ENCODE measurements around the gene GRB14. TPM values are rescaled to one million over a fixed set of nuclear protein-coding genes. Genes with fewer than 3 reads are reported as not detected.
A peak's percentile ranks its signal among the peaks of the same experiment; 100 is the strongest.

Gene GRB14
- total RNA-seq, result 6.4 and 7.8 TPM in 2 replicates
- 10.9 and 12.9 TPM in 2 replicates for polyA plus RNA-seq

DNA sequence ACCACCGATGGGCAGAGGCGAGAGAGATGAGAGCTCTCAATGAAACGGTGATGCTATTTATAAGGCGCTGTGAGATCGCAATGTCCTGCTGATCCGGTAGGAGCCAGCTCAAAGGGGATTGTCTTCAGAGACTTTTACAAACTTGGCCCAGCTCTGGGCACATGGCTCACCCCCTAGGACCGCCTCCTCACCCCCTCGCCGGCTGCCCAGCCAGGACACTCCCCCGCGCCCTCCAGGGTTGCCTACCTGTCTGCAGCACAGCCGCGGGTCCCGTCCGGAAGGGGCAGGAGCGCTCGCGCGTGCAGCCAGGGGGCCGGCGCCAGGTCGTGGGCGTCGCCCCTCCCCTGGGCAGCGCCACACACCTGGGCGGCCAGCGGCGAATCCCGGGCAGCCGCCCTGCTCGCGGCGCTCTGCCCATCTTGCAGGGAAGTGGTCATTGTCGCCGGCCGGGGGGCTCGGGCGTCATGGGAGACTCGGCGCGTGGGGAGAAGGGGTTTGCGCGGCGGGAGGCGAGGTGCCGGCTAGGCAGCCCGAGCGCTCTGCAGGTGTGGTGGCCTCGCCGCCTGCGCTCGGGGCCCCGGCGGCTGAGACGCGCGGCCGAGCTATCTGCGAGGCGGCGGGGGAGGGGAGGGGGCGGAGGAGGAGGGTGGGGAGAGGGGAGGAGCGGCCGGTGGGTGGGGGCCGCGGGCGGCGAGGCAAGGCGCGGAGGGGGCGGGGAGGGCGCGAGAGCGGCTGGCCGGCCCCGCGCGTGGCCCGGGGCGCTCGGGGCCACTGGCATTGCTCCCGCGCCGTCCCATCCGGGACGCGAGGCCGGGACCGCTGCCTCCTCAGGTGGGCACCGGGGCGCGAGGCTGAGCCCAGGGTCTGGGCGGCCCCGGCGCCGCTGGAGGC, at the start of gene GRB14:
TSS of gene GRB14 (minus strand) at position 610 of the 891 bp plus-strand sequence. CDS start at position 437, 173 bp downstream.
- no peaks in the 10 kb centered on the region for H3K36me3 ChIP-seq
- peak; percentile 39 to 66 for DNase-seq (ENCODE audit: low read depth in 1 of 2, low spot score in 1 of 2)
- TF ChIP-seq, protein P1, sequence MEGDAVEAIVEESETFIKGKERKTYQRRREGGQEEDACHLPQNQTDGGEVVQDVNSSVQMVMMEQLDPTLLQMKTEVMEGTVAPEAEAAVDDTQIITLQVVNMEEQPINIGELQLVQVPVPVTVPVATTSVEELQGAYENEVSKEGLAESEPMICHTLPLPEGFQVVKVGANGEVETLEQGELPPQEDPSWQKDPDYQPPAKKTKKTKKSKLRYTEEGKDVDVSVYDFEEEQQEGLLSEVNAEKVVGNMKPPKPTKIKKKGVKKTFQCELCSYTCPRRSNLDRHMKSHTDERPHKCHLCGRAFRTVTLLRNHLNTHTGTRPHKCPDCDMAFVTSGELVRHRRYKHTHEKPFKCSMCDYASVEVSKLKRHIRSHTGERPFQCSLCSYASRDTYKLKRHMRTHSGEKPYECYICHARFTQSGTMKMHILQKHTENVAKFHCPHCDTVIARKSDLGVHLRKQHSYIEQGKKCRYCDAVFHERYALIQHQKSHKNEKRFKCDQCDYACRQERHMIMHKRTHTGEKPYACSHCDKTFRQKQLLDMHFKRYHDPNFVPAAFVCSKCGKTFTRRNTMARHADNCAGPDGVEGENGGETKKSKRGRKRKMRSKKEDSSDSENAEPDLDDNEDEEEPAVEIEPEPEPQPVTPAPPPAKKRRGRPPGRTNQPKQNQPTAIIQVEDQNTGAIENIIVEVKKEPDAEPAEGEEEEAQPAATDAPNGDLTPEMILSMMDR (IDR thresholded peaks at IDR 0.05; ENCODE audit: low read depth, low read length), result no peak
- H3K27me3 ChIP-seq, result no peaks in the 10 kb centered on the region
- H3K4me1 ChIP-seq (ENCODE audit: low read depth), result peaks cover 4% of the 10 kb centered on the region
- H3K4me3 ChIP-seq, result peak within 1 kb of the TSS; percentile 89
- H3K27ac ChIP-seq, result no peak within 1 kb of the TSS
- H3K9me3 ChIP-seq (ENCODE audit: low read depth), result no peaks in the 10 kb centered on the region

DNA sequence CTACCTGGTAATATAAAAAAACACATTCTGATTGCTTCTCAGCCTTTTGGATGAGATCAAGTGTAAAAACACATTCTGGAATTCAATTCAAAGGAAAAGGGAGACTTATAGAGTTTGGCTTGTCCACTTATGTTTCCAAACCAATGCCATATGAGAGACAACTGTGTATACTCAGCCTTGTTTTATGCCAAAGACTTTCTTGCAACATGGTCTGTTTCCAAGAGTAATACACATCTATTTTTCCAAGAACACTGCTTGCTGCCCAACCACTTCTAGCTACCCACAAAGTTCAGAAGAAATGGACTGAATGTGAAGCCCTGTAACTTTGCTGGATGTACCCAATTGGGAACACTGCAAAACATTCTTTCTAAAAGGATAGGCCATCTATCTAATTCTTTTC, 48.0 kb upstream of the GRB14 start:
- Histone ChIP-seq H3K4me3 (no peak overlapping the region), H3K27me3 (no peaks in the 10 kb centered on the region), H3K36me3 (no peaks in the 10 kb centered on the region), H3K4me1 (ENCODE audit: low read depth) (peaks cover 17% of the 10 kb centered on the region), H3K9me3 (ENCODE audit: low read depth) (no peaks in the 10 kb centered on the region), H3K27ac (no peak overlapping the region)
- no peak for DNase-seq (ENCODE audit: low read depth in 1 of 2, low spot score in 1 of 2)
- TF ChIP-seq, protein P1 (IDR thresholded peaks at IDR 0.05; ENCODE audit: low read depth, low read length), result no peak

DNA sequence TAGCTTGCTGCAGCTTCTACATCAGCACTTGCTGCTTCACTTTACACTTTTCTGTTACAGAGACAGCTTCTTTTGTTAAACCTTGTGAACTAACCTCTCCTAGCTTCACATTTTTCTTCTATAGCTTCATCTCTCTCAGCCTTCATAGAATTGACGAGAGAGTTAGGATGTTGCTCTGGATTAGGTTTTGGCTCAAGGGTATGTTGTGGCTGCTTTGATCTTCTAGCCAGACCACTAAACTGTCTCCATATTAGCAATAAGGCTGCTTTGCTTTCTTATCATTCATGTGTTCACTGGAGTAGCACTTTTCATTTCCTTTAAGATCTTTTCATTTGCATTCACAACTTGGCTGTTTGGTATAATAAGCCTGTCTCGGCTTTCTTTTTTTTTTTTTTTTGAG, 46.3 kb upstream of the GRB14 start:
- TF ChIP-seq, protein P1 (IDR thresholded peaks at IDR 0.05; ENCODE audit: low read depth, low read length), result no peak

DNA sequence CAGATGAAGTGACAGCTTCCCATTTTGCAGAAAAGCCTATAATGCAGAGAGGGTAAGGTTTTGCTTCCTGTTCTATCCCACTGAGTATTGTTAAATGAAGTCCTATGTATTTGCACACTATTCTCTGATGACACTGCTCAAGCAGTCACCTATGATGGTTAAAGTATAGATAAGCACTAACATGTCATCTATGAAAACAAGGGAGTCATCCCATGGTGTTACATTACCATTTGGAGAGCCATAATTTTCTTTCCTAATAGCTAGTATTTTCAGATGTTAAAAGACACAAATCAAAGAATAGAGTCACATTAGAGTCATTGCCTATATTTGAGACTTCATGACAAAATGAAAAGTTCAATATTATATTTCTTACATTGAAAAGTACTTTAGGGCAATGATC, 42.8 kb upstream of the GRB14 start:
- Histone ChIP-seq H3K27me3 (no peaks in the 10 kb centered on the region), H3K4me3 (no peak overlapping the region), H3K4me1 (ENCODE audit: low read depth) (peaks cover 6% of the 10 kb centered on the region), H3K27ac (no peak overlapping the region), H3K36me3 (no peaks in the 10 kb centered on the region), H3K9me3 (ENCODE audit: low read depth) (no peaks in the 10 kb centered on the region)
- no peak for DNase-seq (ENCODE audit: low read depth in 1 of 2, low spot score in 1 of 2)
- TF ChIP-seq, protein P1 (IDR thresholded peaks at IDR 0.05; ENCODE audit: low read depth, low read length), result no peak

More for the DNA sequence above, 46.3 kb upstream of the GRB14 start:
- DNase-seq (ENCODE audit: low read depth in 1 of 2, low spot score in 1 of 2), result no peak
- H3K4me3 ChIP-seq, result no peak overlapping the region
- peaks cover 17% of the 10 kb centered on the region for H3K4me1 ChIP-seq (ENCODE audit: low read depth)
- H3K36me3 ChIP-seq, result no peaks in the 10 kb centered on the region
- no peaks in the 10 kb centered on the region for H3K9me3 ChIP-seq (ENCODE audit: low read depth)
- H3K27ac ChIP-seq, result no peak overlapping the region
- no peaks in the 10 kb centered on the region for H3K27me3 ChIP-seq

DNA sequence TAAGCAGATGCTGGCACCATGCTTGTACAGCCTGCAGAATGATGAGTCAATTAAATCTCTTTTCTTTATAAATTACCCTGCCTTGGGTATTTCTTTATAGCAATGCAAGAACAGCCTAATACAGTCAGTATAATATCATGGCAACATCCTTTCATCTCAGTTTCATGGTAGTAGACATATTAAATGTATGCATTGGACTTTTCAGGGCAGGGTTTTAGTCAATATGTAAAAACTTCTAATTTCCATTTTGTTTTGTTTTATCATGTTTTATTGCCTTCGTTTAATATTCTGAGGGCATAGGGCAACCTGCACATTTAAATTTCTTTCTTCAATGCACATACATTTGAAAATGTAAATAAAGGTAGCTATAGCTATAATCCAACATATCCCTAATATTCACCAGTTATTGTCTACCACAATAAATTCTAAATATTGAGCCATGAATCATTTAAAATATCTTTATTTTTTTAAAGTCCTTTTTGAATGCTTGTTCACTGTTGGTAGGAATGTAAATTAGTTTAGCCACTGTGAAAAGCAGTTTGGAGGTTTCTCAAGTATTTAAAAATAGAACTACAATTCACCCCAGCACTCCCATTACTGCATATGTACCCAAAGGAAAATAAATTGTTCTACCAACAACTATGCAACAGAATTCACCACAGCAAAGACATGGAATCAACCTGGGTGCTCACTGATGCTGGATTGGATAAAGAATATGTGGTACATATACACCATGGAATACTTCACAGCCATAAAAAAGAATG, 41.8 kb upstream of the GRB14 start:
- H3K4me3 ChIP-seq, result no peak overlapping the region
- TF ChIP-seq, protein P1 (IDR thresholded peaks at IDR 0.05; ENCODE audit: low read depth, low read length), result no peak
- H3K4me1 ChIP-seq (ENCODE audit: low read depth), result peaks cover 6% of the 10 kb centered on the region
- no peaks in the 10 kb centered on the region for H3K9me3 ChIP-seq (ENCODE audit: low read depth)
- DNase-seq (ENCODE audit: low read depth in 1 of 2, low spot score in 1 of 2), result no peak
- H3K27me3 ChIP-seq, result no peaks in the 10 kb centered on the region
- no peaks in the 10 kb centered on the region for H3K36me3 ChIP-seq
- H3K27ac ChIP-seq, result no peak overlapping the region

Data from cardiac muscle cell (in vitro differentiated cells and primary cell).